AML-193 (cell line): Measurements from ENCODE around the gene SGMS1.

Experiments used
- DNase-seq, 2 experiments: peaks; one replicate each; lab custom pipeline; 2025; lab: John Stamatoyannopoulos, UW

The SGMS1 gene

GRCh38 chr10:50610368-50610767 lies 13.4 kb downstream of the SGMS1 start:
- DNase-seq = no peak

- DNase-seq = peak in 1 of 2 experiments; percentile 24
Measured at GRCh38 chr10:50607356-50607925, 16.3 kb downstream of the SGMS1 start.

- DNase-seq = no peak
Measured at GRCh38 chr10:50605951-50606270, 17.8 kb downstream of the SGMS1 start.

GRCh38 chr10:50605269-50605950 lies 18.3 kb downstream of the SGMS1 start:
- peak; percentile 72 to 79 for DNase-seq

- no peak for DNase-seq
Measured at GRCh38 chr10:50604809-50605208, 18.9 kb downstream of the SGMS1 start.

- no peak for DNase-seq
Measured at GRCh38 chr10:50604049-50604640, 19.6 kb downstream of the SGMS1 start.

- no peak for DNase-seq
Measured at GRCh38 chr10:50603151-50603850, 20.5 kb downstream of the SGMS1 start.

- no peak for DNase-seq
Measured at GRCh38 chr10:50601974-50602373, 21.8 kb downstream of the SGMS1 start.

- DNase-seq = no peak
Measured at GRCh38 chr10:50600831-50601477, 22.8 kb downstream of the SGMS1 start.

- DNase-seq = no peak
Measured at GRCh38 chr10:50600286-50600685, 23.5 kb downstream of the SGMS1 start.

- no peak for DNase-seq
Measured at GRCh38 chr10:50596897-50597296, 26.9 kb downstream of the SGMS1 start.

- DNase-seq = no peak
Measured at GRCh38 chr10:50596456-50596855, 27.3 kb downstream of the SGMS1 start.

- no peak for DNase-seq
Measured at GRCh38 chr10:50595785-50596184, 28.0 kb downstream of the SGMS1 start.

- no peak for DNase-seq
Measured at GRCh38 chr10:50593523-50594376, 30.0 kb downstream of the SGMS1 start.

- no peak for DNase-seq
Measured at GRCh38 chr10:50592961-50593418, 30.8 kb downstream of the SGMS1 start.

GRCh38 chr10:50590935-50591334 lies 32.8 kb downstream of the SGMS1 start:
- no peak for DNase-seq

- no peak for DNase-seq
Measured at GRCh38 chr10:50586740-50587088, 37.0 kb downstream of the SGMS1 start.

- no peak for DNase-seq
Measured at GRCh38 chr10:50585921-50586739, 37.6 kb downstream of the SGMS1 start.

- no peak for DNase-seq
Measured at GRCh38 chr10:50582766-50583762, 40.7 kb downstream of the SGMS1 start.
